AG04450 (cell line): ENCODE measurements around the gene MRPL19. TPM values are rescaled to one million over a fixed set of nuclear protein-coding genes. Genes with fewer than 3 reads are reported as not detected.

ENCODE experiments used
- CTCF ChIA-PET: fragments of 300-600, 350-600 bp; formaldehyde crosslinking; extraction: SDS; loops from one replicate; lab custom pipeline; 2022; ENCODE audit warnings: antibody characterized with exemption, inconsistent platforms; lab: Charles Lee
- POLR2A ChIA-PET: fragments of 350-600 bp; formaldehyde crosslinking; extraction: SDS; loops from one replicate; lab custom pipeline; 2021; ENCODE audit warnings: antibody characterized with exemption, inconsistent platforms; lab: Yijun Ruan, JAX
- DNase-seq: peaks from one replicate; pipeline ENCODE4 v3.0.0-alpha.2; 2011; ENCODE audit warnings: low read depth, low spot score
- H3K27ac ChIP-seq: one replicate; pipeline ENCODE4 v1.5.1; 2012; ENCODE audit warnings: low read depth, low read length, control low read depth
- H3K27me3 ChIP-seq: one replicate; pipeline ENCODE4 v1.6.0; 2012; ENCODE audit warnings: low read length; ENCODE audit not compliant: control insufficient read depth, insufficient read depth
- H3K4me3 ChIP-seq: 2 replicates; pipeline ENCODE4 v1.5.1; 2011; ENCODE audit warnings: mild to moderate bottlenecking, low read depth, low read length, control low read depth
- H3K9me3 ChIP-seq: 2 replicates; pipeline ENCODE4 v1.5.1; 2012; ENCODE audit warnings: low read length; ENCODE audit not compliant: control insufficient read depth, insufficient read depth
- CTCF ChIP-seq: IDR thresholded peaks from 2 replicates; pipeline ENCODE4 v1.5.1; 2011; ENCODE audit warnings: low read depth, low read length, control low read depth, inconsistent platforms
- polyA plus RNA-seq: library from polyadenylated mRNA; depleted of rRNA; stranded (reverse); fragments of >200 nt; gene quantifications from 2 replicates; pipeline ENCODE4 v1.2.3, GENCODE V29; 2011

Gene MRPL19
- polyA plus RNA-seq, 1 experiment = 59.1 TPM

GRCh38 chr2:75627902-75628504 is 18.6 kb upstream of the MRPL19 start:
- peak; percentile 99 for TF ChIP-seq CTCF
- peaks cover 8% of the 10 kb centered on the region for H3K27me3 ChIP-seq
- H3K9me3 ChIP-seq = no peaks in the 10 kb centered on the region
- CTCF ChIA-PET = interaction anchor here (0.5 to 2.8 kb wide), 35 partner anchors 8 to 708 kb away, joined by 3 to 106 read pairs (median 4); partner anchors contain the start of gene TACR1
- H3K27ac ChIP-seq = no peak overlapping the region
- POLR2A ChIA-PET = interaction anchor here (1.0 kb wide), 1 partner anchor 162 kb away, joined by 5 read pairs; no protein-coding TSS in a partner anchor
- no peak for DNase-seq
- H3K4me3 ChIP-seq = no peak overlapping the region

GRCh38 chr2:75632091-75632701 is 14.4 kb upstream of the MRPL19 start:
- no peak for DNase-seq
- POLR2A ChIA-PET = no interaction called here

GRCh38 chr2:75632813-75633212 is 13.8 kb upstream of the MRPL19 start:
- TF ChIP-seq CTCF = no peak
- H3K4me3 ChIP-seq = no peak overlapping the region
- H3K27ac ChIP-seq = no peak overlapping the region
- H3K9me3 ChIP-seq = no peaks in the 10 kb centered on the region
- no peak for DNase-seq
- POLR2A ChIA-PET = no interaction called here
- CTCF ChIA-PET = interaction anchor here (3.3 kb wide), 1 partner anchor 168 kb away, joined by 20 read pairs; no protein-coding TSS in a partner anchor
- peaks cover 11% of the 10 kb centered on the region for H3K27me3 ChIP-seq

More at GRCh38 chr2:75632091-75632701, 14.4 kb upstream of the MRPL19 start:
- no peak for TF ChIP-seq CTCF
- CTCF ChIA-PET = interaction anchor here (1.3 to 3.3 kb wide), 2 partner anchors 9 to 167 kb away, joined by 6 to 20 read pairs; no protein-coding TSS in a partner anchor
- Histone ChIP-seq H3K9me3 (no peaks in the 10 kb centered on the region), H3K27me3 (peaks cover 5% of the 10 kb centered on the region), H3K27ac (no peak overlapping the region), H3K4me3 (no peak overlapping the region)

GRCh38 chr2:75633620-75634019 is 13.0 kb upstream of the MRPL19 start:
- no peaks in the 10 kb centered on the region for H3K9me3 ChIP-seq
- no peak overlapping the region for H3K27ac ChIP-seq
- H3K4me3 ChIP-seq = no peak overlapping the region
- peaks cover 10% of the 10 kb centered on the region for H3K27me3 ChIP-seq
- CTCF ChIA-PET = interaction anchor here (3.1 to 3.3 kb wide), 2 partner anchors 168 to 169 kb away, joined by 20 to 25 read pairs; no protein-coding TSS in a partner anchor
- TF ChIP-seq CTCF = no peak
- DNase-seq = no peak
- POLR2A ChIA-PET = no interaction called here

- Histone ChIP-seq H3K4me3 (no peak overlapping the region), H3K27me3 (peaks cover 14% of the 10 kb centered on the region), H3K27ac (no peak overlapping the region), H3K9me3 (no peaks in the 10 kb centered on the region)
- ChIA-PET CTCF (interaction anchor here (1.0 to 3.1 kb wide), 4 partner anchors 13 to 170 kb away, joined by 3 to 25 read pairs (median 12); no protein-coding TSS in a partner anchor), POLR2A (no interaction called here)
- TF ChIP-seq CTCF = no peak
- no peak for DNase-seq
Measured at GRCh38 chr2:75634945-75635344, 11.6 kb upstream of the MRPL19 start.
